ENCODE data around the gene SSBP2.

The SSBP2 gene

GRCh38 chr5:81370912-81371311, 380.0 kb downstream of the SSBP2 start:
- H3K4me3 ChIP-seq (replicated peaks in 1 of 2; ENCODE audit: low read depth in 2 of 2, low read length in 2 of 2) = no peak overlapping the region
- no peak for TF ChIP-seq CTCF (IDR thresholded peaks at IDR 0.05; ENCODE audit: low read depth, low read length)
- no peak for DNase-seq (ENCODE audit: low read depth in 2 of 2)

- no peak for DNase-seq (ENCODE audit: low read depth in 2 of 2)
- TF ChIP-seq CTCF (IDR thresholded peaks at IDR 0.05; ENCODE audit: low read depth, low read length) = no peak
- no peak overlapping the region for H3K4me3 ChIP-seq (replicated peaks in 1 of 2; ENCODE audit: low read depth in 2 of 2, low read length in 2 of 2)
These were observed 385.4 kb downstream of the SSBP2 start for GRCh38 chr5:81365541-81365940.

GRCh38 chr5:81363093-81363871, 387.6 kb downstream of the SSBP2 start:
- no peak overlapping the region for H3K4me3 ChIP-seq (replicated peaks in 1 of 2; ENCODE audit: low read depth in 2 of 2, low read length in 2 of 2)
- no peak for DNase-seq (ENCODE audit: low read depth in 2 of 2)
- TF ChIP-seq CTCF (IDR thresholded peaks at IDR 0.05; ENCODE audit: low read depth, low read length) = no peak

Measured in cardiac fibroblast (primary cell).